Stimulated activated CD4-positive, alpha-beta T cell treated with anti-CD3 and anti-CD28 coated beads, Interleukin-1b, Interleukin-23, amount 100 ng/mL, for 4 hours (primary cell): Measurements from ENCODE around the gene ARHGEF25.
"Not testable (repeated sequence)": the region's sequence is repeated elsewhere in the genome, so short reads cannot be mapped to it uniquely, and the experiment has no call there.

Experiments
- DNase-seq, 2 donors: peaks; one replicate each; pipeline ENCODE4 v3.0.0-alpha.2; 2020; ENCODE audit warnings: low read depth in 2 of 2

Gene ARHGEF25

DNA sequence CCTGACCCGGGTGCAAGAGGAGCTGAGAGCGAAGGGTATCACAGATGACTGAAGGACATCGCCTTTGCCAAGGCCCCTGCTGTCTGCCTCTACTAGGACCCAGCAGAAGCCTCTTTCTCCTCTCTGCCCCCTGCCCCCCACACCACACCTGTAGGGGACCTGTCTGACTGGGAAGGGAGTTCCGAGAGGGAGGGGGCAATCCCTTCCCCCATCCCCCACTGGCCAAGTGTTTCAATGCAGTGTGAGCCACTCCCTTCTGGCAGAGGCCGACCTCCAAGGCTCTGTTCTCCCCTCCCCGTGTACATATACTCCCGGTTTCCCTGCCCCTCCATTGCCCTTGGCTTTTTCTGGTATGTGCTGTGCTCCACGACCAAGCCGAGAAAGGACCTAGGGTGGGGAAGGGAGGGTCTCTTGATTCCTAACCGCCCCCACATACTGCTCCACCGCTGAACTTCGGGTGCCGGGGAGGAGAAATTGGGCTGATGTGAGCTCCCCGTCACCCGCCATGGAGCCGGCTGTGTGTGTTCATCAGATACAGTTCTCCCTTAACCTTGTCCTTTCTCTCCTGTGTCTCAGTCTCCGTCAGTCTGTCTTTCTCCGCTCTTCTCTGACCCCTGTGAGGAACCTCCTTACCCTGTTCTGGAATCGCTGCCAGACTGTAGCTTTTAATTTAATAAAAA, 2.0 kb upstream of the ARHGEF25 start:
- DNase-seq: no peak

DNA sequence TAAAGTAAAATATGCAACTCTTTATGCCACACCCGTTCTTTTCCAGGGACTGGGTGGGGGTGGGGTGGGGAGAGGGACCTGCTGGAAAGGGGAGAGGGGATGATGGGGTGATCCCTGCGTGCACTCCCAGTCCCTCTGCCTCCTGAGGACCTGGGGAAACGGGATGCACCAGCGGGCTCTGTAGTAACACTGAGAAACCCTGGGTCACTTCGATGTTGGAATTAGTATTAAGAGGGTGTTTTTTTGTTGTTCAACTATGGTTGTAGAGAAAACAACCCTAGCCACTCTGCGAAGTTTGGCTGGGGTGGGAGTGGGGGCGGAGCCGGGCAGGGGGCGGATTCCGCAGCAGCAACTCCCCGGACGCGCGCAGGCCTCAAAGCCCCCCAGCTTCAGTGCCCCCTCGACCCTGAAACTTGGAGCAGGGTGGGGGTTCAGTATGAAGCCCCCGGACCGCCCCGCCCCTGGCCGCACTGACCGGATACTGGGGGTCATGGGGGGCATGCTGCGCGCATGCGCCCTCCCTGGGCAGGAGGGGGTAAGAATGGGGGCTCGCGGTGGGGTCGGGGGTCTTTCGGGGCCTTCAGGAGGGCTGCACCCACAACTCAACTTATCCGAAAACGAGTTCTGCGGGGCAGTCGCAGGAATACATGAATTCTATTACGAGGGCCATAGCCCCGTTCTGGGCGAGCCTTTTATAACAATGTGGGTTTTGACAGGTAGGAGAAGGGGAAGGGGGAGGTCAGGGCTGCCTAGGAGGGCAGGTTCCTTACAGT, 1.3 kb upstream of the ARHGEF25 start:
- no peak for DNase-seq

DNA sequence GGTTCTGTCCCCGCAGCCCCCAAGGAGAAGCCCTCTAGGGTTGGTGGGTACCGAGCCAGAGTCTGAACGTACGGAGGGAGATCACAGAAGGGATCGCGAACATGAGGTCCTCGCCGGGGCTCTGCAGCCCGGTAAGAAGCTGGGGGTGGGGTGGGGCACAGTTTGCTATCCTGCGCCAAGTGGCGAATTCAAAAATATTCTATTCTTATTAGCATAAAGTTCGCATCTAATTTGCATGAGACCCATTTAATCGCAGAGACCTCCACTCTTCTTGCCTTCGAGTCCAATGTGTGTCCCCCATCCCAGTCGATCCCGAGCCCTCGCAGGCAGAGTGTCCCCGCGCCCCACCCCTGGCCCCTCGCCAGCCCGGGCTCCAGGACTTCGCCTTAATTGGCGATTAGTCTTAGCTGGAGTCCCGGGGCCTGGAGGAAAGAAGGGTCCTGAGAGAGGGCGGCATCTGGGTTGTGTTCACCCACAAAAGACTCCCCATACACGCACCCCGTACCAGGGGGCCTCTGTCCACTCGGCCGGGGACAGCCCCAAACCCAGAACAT, 604 bp upstream of the ARHGEF25 start:
- no peak for DNase-seq

DNA sequence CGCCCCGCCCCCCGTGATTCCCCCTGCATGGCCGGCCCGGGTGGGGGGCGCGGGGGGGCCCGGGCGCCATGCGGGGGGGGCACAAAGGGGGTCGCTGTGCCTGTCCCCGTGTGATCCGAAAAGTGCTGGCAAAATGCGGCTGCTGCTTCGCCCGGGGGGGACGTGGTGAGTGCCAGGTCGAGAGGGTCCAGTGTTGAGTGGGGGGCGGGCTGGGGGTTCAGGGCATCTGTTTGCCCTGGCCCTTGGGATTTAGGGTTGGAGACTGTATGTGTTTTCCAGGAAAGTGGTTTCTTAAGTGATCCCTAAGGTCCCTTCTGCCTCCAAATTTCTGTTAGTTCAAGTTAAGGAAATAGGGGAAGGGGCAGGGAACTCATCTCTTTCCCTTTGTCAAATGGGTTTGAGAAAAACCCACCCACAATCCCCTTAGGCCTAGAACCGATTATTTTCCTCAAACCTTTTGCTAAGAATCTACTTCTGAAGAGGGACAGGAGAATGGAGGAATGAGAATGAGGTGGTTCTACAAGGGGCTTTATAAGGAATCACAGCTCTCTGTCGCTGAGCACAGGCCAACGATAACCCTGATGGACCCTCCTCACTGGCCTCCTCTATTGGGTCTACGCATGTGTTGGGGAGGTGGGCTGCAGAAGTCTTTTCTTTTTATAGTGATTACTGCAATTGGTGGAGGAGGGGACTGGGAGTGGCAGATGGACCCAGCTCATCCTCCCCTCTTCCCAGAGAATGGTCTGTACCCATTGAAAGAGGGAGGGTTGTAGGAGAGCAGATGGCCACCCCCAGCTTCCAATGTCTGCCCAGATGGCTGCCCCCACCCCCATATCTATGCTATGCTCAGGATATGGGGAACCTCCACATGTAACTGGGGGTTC, 834 bp downstream of the ARHGEF25 start:
- DNase-seq: no peak

DNA sequence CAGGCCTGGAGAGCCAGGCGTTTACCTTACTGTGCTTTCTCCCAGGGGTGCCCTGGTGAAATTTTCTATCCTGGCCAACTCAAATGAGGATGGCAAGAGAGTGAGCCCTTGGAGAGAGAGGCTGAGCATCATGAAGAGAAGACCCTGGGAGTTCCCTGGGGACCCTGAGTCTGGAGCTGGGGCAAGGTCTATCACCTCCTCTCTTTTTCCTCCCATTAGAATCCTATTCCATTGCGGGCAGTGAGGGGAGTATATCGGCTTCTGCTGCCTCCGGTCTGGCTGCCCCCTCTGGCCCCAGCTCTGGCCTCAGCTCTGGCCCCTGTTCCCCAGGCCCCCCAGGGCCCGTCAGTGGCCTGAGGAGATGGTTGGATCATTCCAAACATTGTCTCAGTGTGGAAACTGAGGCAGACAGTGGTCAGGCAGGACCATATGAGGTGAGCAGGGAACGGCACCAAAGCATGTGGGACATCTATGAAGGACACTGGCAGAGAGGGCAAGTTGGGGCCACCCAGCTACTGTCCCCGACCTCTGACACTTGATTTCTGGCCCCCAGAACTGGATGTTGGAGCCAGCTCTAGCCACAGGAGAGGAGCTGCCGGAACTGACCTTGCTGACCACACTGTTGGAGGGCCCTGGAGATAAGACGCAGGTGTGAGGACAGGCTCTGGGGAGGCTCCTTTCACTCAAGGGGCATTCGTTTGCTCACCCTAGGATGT, 1.6 kb downstream of the ARHGEF25 start:
- DNase-seq: no peak

DNA sequence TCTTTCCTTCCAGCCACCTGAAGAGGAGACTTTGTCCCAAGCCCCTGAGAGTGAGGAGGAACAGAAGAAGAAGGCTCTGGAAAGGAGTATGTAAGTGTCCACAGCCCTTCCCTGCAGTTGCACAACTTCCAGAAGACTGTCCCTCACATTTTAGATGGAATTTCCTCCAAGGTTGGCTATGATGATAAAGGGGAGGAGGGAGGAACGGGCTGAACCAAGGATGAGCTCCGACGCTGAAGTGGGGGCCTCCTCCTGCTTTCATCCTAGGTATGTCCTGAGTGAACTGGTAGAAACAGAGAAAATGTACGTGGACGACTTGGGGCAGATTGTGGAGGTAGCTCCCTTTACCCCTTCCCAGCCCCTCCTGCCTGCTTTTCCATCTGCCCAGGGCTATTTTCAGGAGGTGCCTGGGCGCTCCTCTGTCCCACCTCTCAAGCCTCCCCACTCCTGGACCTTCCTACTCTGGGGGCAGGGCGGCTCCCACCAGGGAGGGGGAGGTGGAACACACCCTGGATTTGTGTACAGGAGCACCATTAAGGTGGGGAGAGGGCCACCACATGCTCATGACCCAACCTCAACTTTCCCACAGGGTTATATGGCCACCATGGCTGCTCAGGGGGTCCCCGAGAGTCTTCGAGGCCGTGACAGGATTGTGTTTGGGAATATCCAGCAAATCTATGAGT, 2.3 kb downstream of the ARHGEF25 start:
- no peak for DNase-seq

DNA sequence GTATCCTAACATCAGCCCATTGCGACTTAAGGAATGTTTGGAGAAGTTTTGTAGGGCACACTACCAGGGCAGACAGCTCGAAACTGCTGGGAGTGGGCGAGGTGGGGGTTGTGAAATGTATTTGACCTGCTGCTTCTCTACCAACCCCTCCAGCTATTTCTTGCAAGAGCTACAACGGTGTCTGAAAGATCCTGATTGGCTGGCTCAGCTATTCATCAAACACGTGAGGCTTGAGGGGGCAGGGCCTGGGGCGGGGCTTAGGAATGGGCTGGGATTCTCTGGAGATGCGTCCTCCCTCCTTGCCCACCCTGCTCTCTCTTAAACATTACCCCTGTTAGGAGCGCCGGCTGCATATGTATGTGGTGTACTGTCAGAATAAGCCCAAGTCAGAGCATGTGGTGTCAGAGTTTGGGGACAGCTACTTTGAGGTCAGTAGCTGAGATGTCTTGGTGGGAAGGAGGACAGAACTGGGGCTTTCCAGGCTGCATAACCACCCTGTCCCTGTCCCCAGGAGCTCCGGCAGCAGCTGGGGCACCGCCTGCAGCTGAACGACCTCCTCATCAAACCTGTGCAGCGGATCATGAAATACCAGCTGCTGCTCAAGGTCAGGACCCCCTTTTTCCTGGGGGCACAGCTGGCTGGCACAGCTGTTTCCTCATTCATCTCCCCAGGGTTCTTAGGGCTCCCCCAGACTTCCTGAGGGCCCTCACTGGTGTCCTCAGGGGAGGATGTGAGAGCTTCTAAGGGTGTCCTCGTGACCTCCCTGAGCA, 3.1 kb downstream of the ARHGEF25 start:
- DNase-seq: no peak

DNA sequence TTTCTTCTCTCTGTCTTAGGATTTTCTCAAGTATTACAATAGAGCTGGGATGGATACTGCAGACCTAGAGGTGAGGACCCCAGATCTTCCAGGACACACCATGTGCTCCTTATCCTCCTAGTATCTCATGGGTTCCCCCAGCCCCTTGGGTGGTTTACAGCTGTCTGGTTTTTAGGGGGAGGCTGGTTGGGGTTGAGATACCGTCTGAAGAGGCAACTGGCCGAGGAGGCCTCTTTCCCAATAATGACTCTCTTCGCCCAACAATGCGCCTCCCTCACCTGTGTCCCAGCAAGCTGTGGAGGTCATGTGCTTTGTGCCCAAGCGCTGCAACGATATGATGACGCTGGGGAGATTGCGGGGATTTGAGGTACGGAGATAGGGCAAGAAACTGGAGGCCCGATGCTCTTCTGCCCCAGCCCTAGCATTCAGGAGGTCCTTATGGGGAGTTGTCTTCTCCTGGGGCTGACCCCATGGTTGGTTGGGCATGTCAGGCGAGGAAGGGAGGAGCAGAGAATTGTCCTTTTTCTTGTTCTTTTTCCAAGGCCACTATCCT, 3.8 kb downstream of the ARHGEF25 start:
- DNase-seq: no peak

DNA sequence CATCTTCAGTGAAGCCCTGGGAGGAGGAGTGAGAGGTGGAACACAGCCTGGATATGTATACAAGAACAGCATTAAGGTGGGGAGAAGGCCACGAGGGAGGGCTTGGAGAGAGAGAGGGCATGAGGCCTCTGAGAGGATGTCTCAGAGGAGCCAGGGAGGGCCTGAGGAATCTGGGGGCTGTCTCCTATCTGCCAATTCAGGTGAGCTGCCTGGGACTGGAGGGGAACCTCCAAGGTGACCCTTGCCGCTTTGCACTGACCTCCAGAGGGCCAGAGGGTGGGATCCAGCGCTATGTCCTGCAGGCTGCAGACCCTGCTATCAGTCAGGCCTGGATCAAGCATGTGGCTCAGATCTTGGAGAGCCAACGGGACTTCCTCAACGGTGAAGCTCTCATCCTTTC, 4.4 kb downstream of the ARHGEF25 start:
- no peak for DNase-seq

DNA sequence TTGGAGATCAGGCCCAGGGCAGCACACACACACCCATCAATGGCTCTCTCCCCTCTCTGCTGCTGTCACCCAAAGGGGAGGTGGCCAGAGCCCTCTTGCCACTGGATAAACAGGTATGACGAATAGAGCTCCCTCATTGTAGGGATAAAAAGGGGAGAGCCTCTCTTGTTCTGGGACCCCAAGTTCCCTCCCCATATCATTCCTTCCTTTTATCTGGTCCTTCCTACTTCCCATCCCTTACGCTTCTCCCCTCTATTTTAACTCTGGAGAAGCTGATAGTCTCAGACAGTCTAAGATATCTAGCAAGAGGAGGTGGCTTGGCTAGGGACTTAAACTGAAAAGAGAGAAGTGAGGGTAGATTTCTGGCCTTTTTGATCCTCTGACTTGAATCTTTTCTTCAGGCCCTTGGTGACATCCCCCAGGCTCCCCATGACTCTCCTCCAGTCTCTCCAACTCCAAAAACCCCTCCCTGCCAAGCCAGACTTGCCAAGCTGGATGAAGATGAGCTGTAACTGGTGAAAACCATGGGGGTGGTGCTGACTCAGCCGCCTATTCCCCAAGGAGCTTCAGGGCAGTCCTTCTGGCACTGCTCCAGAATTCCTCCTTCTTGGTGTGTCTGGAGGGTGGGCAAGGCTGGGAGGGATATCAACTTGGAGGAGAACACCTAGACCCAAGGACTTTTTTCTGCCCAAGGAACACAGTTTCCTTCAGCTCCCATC, 5.3 kb downstream of the ARHGEF25 start:
- DNase-seq: no peak

DNA sequence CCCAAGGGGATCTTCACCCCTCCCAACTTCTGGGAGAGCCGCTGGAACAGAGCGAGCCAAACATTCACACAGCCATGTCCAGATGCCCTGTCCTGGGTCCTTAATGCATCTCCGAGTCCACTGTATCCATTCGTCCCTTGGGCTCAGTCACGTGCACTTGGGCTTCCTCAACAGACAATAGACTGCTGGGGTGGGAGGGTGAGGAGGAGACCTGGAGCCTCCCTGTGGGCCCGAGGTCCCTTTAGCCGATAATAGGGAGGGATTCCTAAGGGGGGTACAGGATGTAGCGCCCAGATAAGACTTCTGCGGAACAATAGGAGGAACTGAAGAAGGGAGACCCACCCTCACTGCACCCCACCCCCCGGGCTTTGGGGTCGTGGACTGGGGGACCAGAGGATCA, 6.7 kb downstream of the ARHGEF25 start:
- DNase-seq: no peak

DNA sequence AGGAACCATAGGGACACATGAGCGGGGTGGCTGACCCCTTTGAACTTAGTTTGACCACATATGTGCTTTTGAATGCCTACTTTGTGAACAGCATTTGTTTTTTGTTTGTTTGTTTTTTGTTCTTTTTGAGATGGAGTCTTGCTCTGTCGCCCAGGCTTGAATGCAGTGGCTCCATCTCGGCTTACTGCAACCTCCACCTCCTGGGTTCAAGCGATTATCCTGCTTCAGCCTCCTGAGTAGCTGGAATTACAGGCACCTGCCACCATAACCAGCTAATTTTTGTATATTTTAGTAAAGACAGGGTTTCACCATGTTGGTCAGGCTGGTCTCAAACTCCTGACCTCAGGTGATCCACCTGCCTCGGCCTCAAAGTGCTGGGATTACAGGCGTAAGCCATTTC, 7.2 kb downstream of the ARHGEF25 start:
- not testable (repeated sequence) for DNase-seq

DNA sequence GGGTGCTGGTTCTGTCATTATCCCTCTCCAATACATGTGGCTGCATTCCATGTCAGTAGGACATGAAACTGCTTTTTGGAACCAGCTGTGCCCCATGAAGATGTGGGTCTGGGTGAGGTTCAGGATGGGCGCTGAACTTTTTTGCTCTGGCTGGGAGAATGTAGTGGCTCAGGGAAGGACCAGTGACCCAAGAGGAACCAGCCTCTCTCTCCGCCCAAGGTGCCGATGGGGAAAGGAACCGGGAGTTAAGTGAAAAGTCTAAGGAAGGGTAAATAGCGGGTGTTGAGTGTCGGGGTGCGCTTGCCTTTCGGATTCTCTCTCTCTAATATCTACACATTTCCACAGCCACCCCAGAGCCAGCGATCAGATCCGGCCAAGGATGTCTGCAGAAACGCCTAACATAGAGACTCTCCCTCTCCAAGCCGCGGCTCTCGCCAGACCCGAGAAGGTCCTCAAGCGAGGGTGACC, 7.8 kb downstream of the ARHGEF25 start:
- no peak for DNase-seq

DNA sequence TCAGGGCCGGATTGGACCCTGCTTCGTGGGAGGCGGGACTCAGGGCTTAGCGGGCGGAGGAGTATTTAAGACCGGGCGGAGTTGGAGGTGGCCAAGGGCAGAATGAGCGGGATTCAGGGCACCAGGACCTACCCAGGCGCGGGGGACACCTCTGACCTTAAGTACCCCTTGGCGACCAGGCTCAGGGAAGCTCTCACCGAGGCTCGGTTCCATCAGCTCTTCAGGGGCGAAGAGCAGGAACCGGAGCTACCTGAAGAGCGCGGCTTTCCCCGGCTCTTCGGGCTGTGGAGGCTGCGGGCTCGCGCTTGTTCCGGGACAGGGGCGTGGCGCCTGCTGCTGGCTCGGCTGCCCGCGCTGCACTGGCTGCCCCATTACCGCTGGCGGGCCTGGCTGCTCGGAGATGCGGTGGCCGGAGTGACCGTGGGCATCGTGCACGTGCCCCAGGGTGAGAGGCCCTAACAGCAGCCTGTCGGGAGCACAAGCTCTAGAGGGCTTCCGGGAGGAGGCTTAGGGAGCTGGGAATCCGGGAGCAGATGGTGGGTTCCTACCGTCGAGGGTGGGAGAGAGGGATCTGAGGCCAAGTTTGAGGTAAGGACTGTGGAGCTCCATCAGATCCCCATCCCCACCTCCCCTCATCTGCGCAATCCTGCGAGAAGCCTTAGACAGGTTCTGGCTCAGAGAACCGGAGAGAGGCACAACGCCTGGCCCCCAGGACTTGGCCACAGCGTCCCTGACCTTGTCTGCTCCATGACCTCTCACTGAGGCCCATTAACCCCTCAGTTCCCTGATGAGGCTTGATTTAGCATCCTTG, 8.4 kb downstream of the ARHGEF25 start:
- DNase-seq: no peak

DNA sequence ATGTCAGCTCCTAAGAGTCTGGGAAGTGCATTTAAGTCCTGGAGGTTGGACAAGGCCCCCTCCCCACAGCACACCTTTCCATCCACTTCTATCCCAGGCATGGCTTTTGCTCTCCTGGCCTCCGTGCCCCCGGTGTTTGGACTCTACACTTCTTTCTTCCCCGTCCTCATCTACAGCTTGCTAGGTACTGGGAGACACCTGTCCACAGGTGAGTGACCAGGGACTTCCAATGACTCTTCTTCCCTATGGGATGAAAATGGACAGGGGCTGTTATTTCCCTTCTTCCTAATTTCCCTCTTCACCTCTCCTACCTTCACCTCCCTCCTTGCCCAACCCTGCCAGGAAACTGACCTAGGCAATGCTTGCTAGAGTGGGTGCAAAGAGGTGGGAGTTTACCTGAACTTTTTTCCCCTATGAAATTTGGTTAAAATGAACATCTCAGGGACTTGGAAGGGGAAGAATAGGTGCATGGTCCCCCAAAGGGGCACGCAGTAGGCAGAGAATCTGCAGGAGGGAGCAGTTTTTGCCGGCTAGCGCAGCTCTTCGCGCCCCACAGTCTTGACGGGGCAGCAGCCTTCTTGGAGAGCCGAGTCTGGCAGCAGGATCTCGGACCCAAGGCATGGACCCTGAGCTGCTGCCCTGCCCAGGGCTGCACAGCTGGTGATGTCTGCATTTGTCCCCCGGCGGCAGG, 9.2 kb downstream of the ARHGEF25 start:
- no peak for DNase-seq

DNA sequence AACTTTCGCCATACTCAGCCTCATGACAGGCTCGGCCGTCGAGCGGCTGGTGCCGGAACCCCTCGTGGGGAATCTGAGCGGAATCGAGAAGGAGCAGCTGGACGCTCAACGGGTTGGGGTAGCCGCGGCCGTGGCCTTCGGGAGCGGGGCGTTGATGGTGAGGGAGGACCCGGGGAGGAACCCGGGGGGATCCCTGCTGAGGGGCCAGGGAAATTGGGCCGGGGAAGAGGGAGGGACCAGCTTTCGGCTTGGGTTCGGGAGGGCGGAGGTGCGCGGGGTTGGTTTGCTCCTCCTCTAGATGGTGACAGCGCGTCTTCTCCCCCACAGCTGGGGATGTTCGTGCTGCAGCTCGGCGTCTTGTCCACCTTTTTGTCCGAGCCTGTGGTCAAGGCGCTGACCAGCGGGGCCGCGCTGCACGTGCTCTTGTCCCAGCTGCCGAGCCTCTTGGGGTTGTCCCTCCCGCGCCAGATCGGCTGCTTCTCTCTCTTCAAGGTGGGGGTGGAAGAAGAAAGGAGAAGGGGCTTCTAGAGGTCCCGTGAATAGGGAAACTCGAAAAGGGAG, 9.8 kb downstream of the ARHGEF25 start:
- DNase-seq: no peak
